Liver (tissue), 9 donors: ENCODE data around the gene TSPO. TPM values are rescaled to one million over a fixed set of nuclear protein-coding genes. Genes with fewer than 3 reads are reported as not detected.

Source experiments
- DNase-seq: peaks from one replicate; pipeline ENCODE4 v3.0.0-alpha.2; 2017; ENCODE audit warnings: low spot score
- H3K27ac ChIP-seq, 2 donors: one replicate each; pipeline ENCODE4 v1.7.0; 2013; ENCODE audit warnings: inconsistent platforms in 2 of 2, low read length in 2 of 2, control low read depth in 1 of 2, low read depth in 1 of 2, mild to moderate bottlenecking in 1 of 2
- H3K27me3 ChIP-seq, 4 donors: one replicate each; pipeline versions ENCODE4 v1.6.1 to v1.7.0; 2013; ENCODE audit warnings: low read length in 3 of 4, inconsistent platforms in 1 of 4, mild to moderate bottlenecking in 1 of 4, moderate library complexity in 1 of 4; ENCODE audit not compliant: control insufficient read depth in 4 of 4, insufficient read depth in 4 of 4
- H3K36me3 ChIP-seq, 4 donors: one replicate each; pipeline versions ENCODE4 v1.6.1 to v1.7.0; 2013; ENCODE audit warnings: low read length in 3 of 4, mild to moderate bottlenecking in 3 of 4, low read depth in 1 of 4, moderate library complexity in 1 of 4; ENCODE audit not compliant: control insufficient read depth in 4 of 4, insufficient read depth in 3 of 4
- H3K4me1 ChIP-seq, 4 donors: one replicate each; pipeline versions ENCODE4 v1.6.1 to v1.7.0; 2013; ENCODE audit warnings: low read length in 3 of 4, mild to moderate bottlenecking in 3 of 4, moderate library complexity in 1 of 4; ENCODE audit not compliant: control insufficient read depth in 4 of 4, insufficient read depth in 4 of 4
- H3K4me3 ChIP-seq, 3 donors: one replicate each; pipeline versions ENCODE4 v1.6.1 to v1.7.0; 2013; ENCODE audit warnings: low read length in 3 of 3, control low read depth in 1 of 3, low read depth in 1 of 3, mild to moderate bottlenecking in 1 of 3
- H3K9ac ChIP-seq, 2 donors: one replicate each; pipeline ENCODE4 v1.7.0; 2013; ENCODE audit warnings: low read length in 2 of 2, mild to moderate bottlenecking in 2 of 2, moderate library complexity in 2 of 2, control low read depth in 1 of 2, low read depth in 1 of 2
- H3K9me3 ChIP-seq, 4 donors: one replicate each; pipeline versions ENCODE4 v1.6.1 to v1.7.0; 2013; ENCODE audit warnings: low read length in 3 of 4; ENCODE audit not compliant: control insufficient read depth in 4 of 4
- CTCF ChIP-seq: fragments of 150-350 bp; IDR thresholded peaks from 2 replicates; pipeline ENCODE4 v1.5.1; 2017; ENCODE audit warnings: improper control_type of control experiment, low read depth, low read length; ENCODE audit not compliant: missing input control
- EGR1 ChIP-seq, 2 donors: IDR thresholded peaks; 2 replicates each; pipeline ENCODE4 v1.6.1; 2016 to 2018; ENCODE audit warnings: antibody characterized with exemption in 2 of 2, low read depth in 2 of 2
- FOXA1 ChIP-seq: IDR thresholded peaks from 2 replicates; pipeline ENCODE4 v1.6.1; 2016; ENCODE audit warnings: antibody characterized with exemption
- FOXA2 ChIP-seq: IDR thresholded peaks from 2 replicates; pipeline ENCODE4 v1.6.1; 2016; ENCODE audit warnings: antibody characterized with exemption
- GABPA ChIP-seq, 2 donors: IDR thresholded peaks in 1 of 2; conservative IDR thresholded peaks in 1 of 2; 2 replicates each; pipeline ENCODE4 v1.6.1; 2016; ENCODE audit warnings: antibody characterized with exemption in 2 of 2, mild to moderate bottlenecking in 1 of 2, moderate library complexity in 1 of 2
- HNF4A ChIP-seq, 2 donors: conservative IDR thresholded peaks; 2 replicates each; pipeline ENCODE4 v1.6.1; 2016; ENCODE audit warnings: antibody characterized with exemption in 2 of 2, mild to moderate bottlenecking in 2 of 2
- HNF4G ChIP-seq: IDR thresholded peaks from 2 replicates; pipeline ENCODE4 v1.6.1; 2016; ENCODE audit warnings: antibody characterized with exemption
- JUND ChIP-seq, 2 donors: IDR thresholded peaks; 2 replicates each; pipeline ENCODE4 v1.6.1; 2016; ENCODE audit warnings: antibody characterized with exemption in 2 of 2
- NR2F2 ChIP-seq: IDR thresholded peaks from 2 replicates; pipeline ENCODE4 v1.6.1; 2016; ENCODE audit warnings: antibody characterized with exemption
- RXRA ChIP-seq, 2 donors: IDR thresholded peaks; 2 replicates each; pipeline ENCODE4 v1.6.1; 2017 to 2018; ENCODE audit warnings: antibody characterized with exemption in 2 of 2, mild to moderate bottlenecking in 1 of 2
- SP1 ChIP-seq: IDR thresholded peaks from 2 replicates; pipeline ENCODE4 v1.6.1; 2018; ENCODE audit warnings: antibody characterized with exemption, mild to moderate bottlenecking
- TAF1 ChIP-seq: conservative IDR thresholded peaks from 2 replicates; pipeline ENCODE4 v1.6.1; 2016; ENCODE audit warnings: antibody characterized with exemption, mild to moderate bottlenecking
- YY1 ChIP-seq: IDR thresholded peaks from 2 replicates; pipeline ENCODE4 v1.6.1; 2016; ENCODE audit warnings: antibody characterized with exemption, mild to moderate bottlenecking
- ZBTB33 ChIP-seq: IDR thresholded peaks from 2 replicates; pipeline ENCODE4 v1.6.1; 2016; ENCODE audit warnings: antibody characterized with exemption
- WGBS: extraction: QIAGEN DNeasy Blood & Tissue Kit; methylation state at CpG from one replicate; pipeline ENCODE4 v1.1.7; 2013; 5-methylcytosine and 5-hydroxymethylcytosine counted together
- polyA plus RNA-seq, 2 donors: library from polyadenylated mRNA; stranded (reverse) in 1 of 2; unstranded in 1 of 2; fragments of 200-250 nt in 1 of 2; fragments of >200 nt in 1 of 2; fragmentation: Nextera tagmentation in 1 of 2; extraction: Ambion mirVana in 1 of 2; gene quantifications; one replicate each; pipeline versions ENCODE4 v1.2.1 to v1.2.3, GENCODE V29; 2013 to 2015
- total RNA-seq, 2 donors: library from RNA; depleted of rRNA; stranded (reverse); fragments of >200 nt; gene quantifications; one replicate each; pipeline ENCODE4 v1.2.3, GENCODE V29; 2014
- TF ChIP-seq, protein P1 (sequence below): IDR thresholded peaks from 2 replicates; pipeline ENCODE4 v1.6.1; 2016; ENCODE audit warnings: antibody characterized with exemption, mild to moderate bottlenecking
- donor health status: healthy.
- donor health status: healthy.
- donor health status: healthy.
- donor health status: healthy.
- donor health status: healthy.

TSPO gene
- total and polyA plus RNA-seq, 4 donors = 27.6 to 61.9 (median 40.2) TPM

GRCh38 chr22:43207386-43207785 lies 56.0 kb downstream of the TSPO start (continued):
- TF ChIP-seq RXRA (IDR thresholded peaks at IDR 0.05) (no peak), FOXA2 (no peak), TAF1 (no peak), YY1 (no peak)

GRCh38 chr22:43207849-43208702 lies 56.7 kb downstream of the TSPO start:
- no peaks in the 10 kb centered on the region for H3K9me3 ChIP-seq
- no peaks in the 10 kb centered on the region for H3K36me3 ChIP-seq
- no peak overlapping the region for H3K9ac ChIP-seq
- H3K27ac ChIP-seq = no peak overlapping the region
- no peak overlapping the region for H3K4me3 ChIP-seq
- no peaks in the 10 kb centered on the region for H3K27me3 ChIP-seq
- no peaks in the 10 kb centered on the region for H3K4me1 ChIP-seq
- no peak for DNase-seq
- no peak for TF ChIP-seq HNF4A (conservative IDR thresholded peaks at IDR 0.05)
- TF ChIP-seq FOXA1 = no peak
- TF ChIP-seq EGR1 (IDR thresholded peaks at IDR 0.05; ENCODE audit: low read depth in 2 of 2) = no peak
- TF ChIP-seq GABPA (IDR thresholded peaks at IDR 0.05 in 1 of 2, conservative IDR thresholded peaks at IDR 0.05 in 1 of 2) = no peak
- no peak for TF ChIP-seq ZBTB33
- no peak for TF ChIP-seq CTCF
- TF ChIP-seq YY1 = no peak
- no peak for TF ChIP-seq TAF1
- TF ChIP-seq JUND (IDR thresholded peaks at IDR 0.05) = no peak
- no peak for TF ChIP-seq HNF4G
- TF ChIP-seq FOXA2 = no peak
- TF ChIP-seq NR2F2 = no peak
- no peak for TF ChIP-seq SP1
- TF ChIP-seq, protein P1, sequence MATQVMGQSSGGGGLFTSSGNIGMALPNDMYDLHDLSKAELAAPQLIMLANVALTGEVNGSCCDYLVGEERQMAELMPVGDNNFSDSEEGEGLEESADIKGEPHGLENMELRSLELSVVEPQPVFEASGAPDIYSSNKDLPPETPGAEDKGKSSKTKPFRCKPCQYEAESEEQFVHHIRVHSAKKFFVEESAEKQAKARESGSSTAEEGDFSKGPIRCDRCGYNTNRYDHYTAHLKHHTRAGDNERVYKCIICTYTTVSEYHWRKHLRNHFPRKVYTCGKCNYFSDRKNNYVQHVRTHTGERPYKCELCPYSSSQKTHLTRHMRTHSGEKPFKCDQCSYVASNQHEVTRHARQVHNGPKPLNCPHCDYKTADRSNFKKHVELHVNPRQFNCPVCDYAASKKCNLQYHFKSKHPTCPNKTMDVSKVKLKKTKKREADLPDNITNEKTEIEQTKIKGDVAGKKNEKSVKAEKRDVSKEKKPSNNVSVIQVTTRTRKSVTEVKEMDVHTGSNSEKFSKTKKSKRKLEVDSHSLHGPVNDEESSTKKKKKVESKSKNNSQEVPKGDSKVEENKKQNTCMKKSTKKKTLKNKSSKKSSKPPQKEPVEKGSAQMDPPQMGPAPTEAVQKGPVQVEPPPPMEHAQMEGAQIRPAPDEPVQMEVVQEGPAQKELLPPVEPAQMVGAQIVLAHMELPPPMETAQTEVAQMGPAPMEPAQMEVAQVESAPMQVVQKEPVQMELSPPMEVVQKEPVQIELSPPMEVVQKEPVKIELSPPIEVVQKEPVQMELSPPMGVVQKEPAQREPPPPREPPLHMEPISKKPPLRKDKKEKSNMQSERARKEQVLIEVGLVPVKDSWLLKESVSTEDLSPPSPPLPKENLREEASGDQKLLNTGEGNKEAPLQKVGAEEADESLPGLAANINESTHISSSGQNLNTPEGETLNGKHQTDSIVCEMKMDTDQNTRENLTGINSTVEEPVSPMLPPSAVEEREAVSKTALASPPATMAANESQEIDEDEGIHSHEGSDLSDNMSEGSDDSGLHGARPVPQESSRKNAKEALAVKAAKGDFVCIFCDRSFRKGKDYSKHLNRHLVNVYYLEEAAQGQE = no peak
- 88% methylated on average over 26 of the region's 26 CpGs for WGBS
